Kidney (tissue), 14 donors: ENCODE data around the gene ROR1. TPM values are rescaled to one million over a fixed set of nuclear protein-coding genes. Genes with fewer than 3 reads are reported as not detected.

Experiments used
- DNase-seq, 5 donors: peaks; one replicate each; pipeline ENCODE4 v3.0.0-alpha.2; 2013 to 2020
- FAIRE-seq: peaks from 2 replicates; lab custom pipeline; 2012; peaks lifted over from hg19 to GRCh38; lab: Jason Lieb, UNC
- H3K27ac ChIP-seq, 2 donors: one replicate each; pipeline ENCODE4 v1.7.0; 2013; ENCODE audit warnings: low read depth in 2 of 2, low read length in 2 of 2, inconsistent platforms in 1 of 2
- H3K27me3 ChIP-seq: one replicate; pipeline ENCODE4 v1.7.1; 2013; ENCODE audit warnings: low read length, inconsistent platforms; ENCODE audit not compliant: control insufficient read depth, insufficient read depth
- H3K36me3 ChIP-seq, 3 donors: one replicate each; pipeline versions ENCODE4 v1.7.0 to v1.7.1; 2013; ENCODE audit warnings: low read length in 3 of 3, control low read depth in 1 of 3, inconsistent platforms in 1 of 3; ENCODE audit not compliant: insufficient read depth in 3 of 3, control insufficient read depth in 2 of 3
- H3K4me1 ChIP-seq, 3 donors: one replicate each; pipeline versions ENCODE4 v1.7.0 to v1.7.1; 2013; ENCODE audit warnings: low read length in 3 of 3, inconsistent platforms in 1 of 3, low read depth in 1 of 3; ENCODE audit not compliant: control insufficient read depth in 2 of 3, insufficient read depth in 2 of 3
- H3K4me3 ChIP-seq, 3 donors: one replicate each; pipeline versions ENCODE4 v1.7.0 to v1.8.1; 2013; ENCODE audit warnings: low read length in 3 of 3, control low read depth in 1 of 3, inconsistent platforms in 1 of 3
- H3K9ac ChIP-seq, 3 donors: one replicate each; pipeline versions ENCODE4 v1.7.0 to v1.7.1; 2013; ENCODE audit warnings: low read length in 3 of 3, control low read depth in 1 of 3, inconsistent platforms in 1 of 3
- H3K9me3 ChIP-seq, 3 donors: one replicate each; pipeline versions ENCODE4 v1.7.0 to v1.7.1; 2013; ENCODE audit warnings: low read length in 3 of 3, control low read depth in 1 of 3, inconsistent platforms in 1 of 3; ENCODE audit not compliant: control insufficient read depth in 2 of 3, insufficient read depth in 1 of 3
- intact Hi-C: fragments of 100-400 bp; cut with DNase I; formaldehyde crosslinking; loops from one replicate; pipeline ENCODE4 v1.11.1; 2022
- polyA plus RNA-seq: library from polyadenylated mRNA; stranded (reverse); fragments of 350-450 nt; fragmentation: Illumina TruSeq; extraction: RNeasy Lipid Tissue Mini Kit (QIAGEN cat#74804); gene quantifications from one replicate; pipeline ENCODE4 v1.2.3, GENCODE V29; 2014; ENCODE audit warnings: low read depth, low replicate concordance; ENCODE audit not compliant: insufficient read depth
- total RNA-seq: library from RNA; stranded (reverse); fragmentation: NEBNext Ultra II Directional; extraction: Animal tissue kit (Norgen Biotek cat#: 25700); gene quantifications from one replicate; pipeline ENCODE4 v1.2.1, GENCODE V29; 2021
- TF ChIP-seq, protein P1 (sequence below): IDR thresholded peaks from 3 replicates; pipeline ENCODE4 v1.5.1; 2012; ENCODE audit warnings: mild to moderate bottlenecking, moderate library complexity, borderline replicate concordance; ENCODE audit not compliant: insufficient read depth; ENCODE audit errors: extremely low read depth
- donor health status: control.
- donor health status: control.
- donor health status: control.
- donor health status: control.
- donor health status: control.
- donor health status: DM: yes; HTN: yes; CAD: no.
- donor health status: Normal renal cell carcinoma (clear cell type).

The ROR1 gene
- total and polyA plus RNA-seq, 2 donors from 2014 or later, result 0.77 to 8.0 TPM

DNA sequence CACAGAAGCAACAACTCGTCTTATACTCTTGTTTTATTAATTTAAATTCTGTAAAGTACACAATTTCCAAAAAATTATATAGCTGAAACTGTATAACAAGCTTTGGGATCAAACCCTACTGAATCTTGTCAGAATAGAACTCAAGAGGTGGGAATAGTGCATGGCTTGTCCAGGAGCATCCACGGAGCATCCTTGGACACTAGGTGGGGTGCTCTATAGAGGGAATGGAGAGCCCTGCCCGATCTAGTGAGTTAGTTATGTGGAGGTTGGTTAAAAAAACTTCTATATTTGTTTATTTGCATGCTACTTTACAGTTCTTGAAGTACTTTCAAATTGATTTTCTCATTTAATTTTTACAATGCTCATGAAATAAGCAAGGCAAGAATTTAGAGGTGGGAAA, 28.3 kb downstream of the ROR1 start:
- intact Hi-C loops, result no loop called here
- Histone ChIP-seq H3K4me1 (peaks cover 0 to 7% (median 2%) of the 10 kb centered on the region in 3 donors), H3K9ac (no peak overlapping the region), H3K4me3 (no peak overlapping the region), H3K9me3 (no peaks in the 10 kb centered on the region), H3K27ac (no peak overlapping the region), H3K27me3 (no peaks in the 10 kb centered on the region), H3K36me3 (no peaks in the 10 kb centered on the region)
- DNase-seq (no peak), FAIRE-seq (no peak)
- TF ChIP-seq, protein P1, sequence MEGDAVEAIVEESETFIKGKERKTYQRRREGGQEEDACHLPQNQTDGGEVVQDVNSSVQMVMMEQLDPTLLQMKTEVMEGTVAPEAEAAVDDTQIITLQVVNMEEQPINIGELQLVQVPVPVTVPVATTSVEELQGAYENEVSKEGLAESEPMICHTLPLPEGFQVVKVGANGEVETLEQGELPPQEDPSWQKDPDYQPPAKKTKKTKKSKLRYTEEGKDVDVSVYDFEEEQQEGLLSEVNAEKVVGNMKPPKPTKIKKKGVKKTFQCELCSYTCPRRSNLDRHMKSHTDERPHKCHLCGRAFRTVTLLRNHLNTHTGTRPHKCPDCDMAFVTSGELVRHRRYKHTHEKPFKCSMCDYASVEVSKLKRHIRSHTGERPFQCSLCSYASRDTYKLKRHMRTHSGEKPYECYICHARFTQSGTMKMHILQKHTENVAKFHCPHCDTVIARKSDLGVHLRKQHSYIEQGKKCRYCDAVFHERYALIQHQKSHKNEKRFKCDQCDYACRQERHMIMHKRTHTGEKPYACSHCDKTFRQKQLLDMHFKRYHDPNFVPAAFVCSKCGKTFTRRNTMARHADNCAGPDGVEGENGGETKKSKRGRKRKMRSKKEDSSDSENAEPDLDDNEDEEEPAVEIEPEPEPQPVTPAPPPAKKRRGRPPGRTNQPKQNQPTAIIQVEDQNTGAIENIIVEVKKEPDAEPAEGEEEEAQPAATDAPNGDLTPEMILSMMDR, result no peak

DNA sequence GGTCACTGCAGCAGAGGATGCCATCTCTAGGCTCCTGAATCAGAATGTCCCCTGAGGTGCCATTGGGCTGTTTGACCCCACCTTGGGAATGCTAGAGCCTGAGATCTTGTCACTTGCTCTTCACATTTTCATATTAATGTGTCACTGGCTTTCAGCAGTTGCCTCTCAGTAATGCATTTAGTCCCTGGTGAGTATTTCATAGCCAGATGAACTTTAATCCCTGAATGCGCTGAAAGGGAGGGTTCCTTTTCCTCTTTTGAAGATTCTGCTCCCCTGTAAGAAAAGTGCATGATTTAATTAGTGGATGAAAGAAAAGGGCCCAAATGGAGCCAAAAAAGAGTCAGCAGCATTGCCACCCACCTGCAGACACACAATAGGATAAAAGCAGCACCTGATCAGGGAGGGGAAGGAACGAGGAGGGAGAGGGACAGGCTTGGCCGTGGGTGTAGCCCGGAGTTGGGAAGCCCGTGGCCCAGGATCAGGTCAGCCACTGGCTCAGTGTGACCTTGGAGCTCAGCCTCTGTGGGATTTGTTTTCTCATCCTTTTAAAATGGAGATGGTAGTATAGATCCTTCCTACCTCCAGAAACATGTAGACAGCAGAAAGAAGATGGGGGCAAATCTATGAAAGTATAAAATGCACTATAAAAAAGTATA, 31.1 kb downstream of the ROR1 start:
- DNase-seq, result no peak
- no peak for FAIRE-seq
- H3K4me3 ChIP-seq, result no peak overlapping the region
- H3K27me3 ChIP-seq, result no peaks in the 10 kb centered on the region
- TF ChIP-seq, protein P1, result no peak
- H3K36me3 ChIP-seq, result no peaks in the 10 kb centered on the region
- H3K9ac ChIP-seq, result no peak overlapping the region
- peaks cover 0 to 7% (median 2%) of the 10 kb centered on the region in 3 donors for H3K4me1 ChIP-seq
- intact Hi-C loops, result no loop called here
- no peak overlapping the region for H3K27ac ChIP-seq
- peaks cover 0 to 5% (median 0%) of the 10 kb centered on the region in 3 donors for H3K9me3 ChIP-seq

DNA sequence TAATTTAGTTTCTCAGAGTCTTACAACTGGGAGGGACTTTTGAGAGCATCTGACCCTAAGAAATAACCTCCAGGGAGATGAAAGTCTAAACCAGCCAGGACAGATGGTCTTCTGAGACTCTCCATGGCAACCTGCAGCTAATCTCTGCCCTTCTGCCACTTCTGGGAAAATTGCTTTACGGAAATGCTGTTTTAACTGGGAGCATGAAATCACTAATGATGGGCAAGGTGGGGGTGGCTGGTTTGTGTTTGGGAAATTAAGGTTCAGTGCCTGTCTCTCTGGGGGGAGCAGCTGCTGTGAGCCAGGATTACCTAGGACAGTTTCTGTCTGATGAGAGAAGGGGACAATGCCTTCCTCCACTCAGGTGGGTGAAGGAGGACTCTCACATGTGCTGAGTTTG, 33.2 kb downstream of the ROR1 start:
- intact Hi-C loops, result no loop called here
- no peaks in the 10 kb centered on the region for H3K27me3 ChIP-seq
- FAIRE-seq, result no peak
- no peak overlapping the region for H3K9ac ChIP-seq
- TF ChIP-seq, protein P1, result no peak
- DNase-seq, result no peak
- no peaks in the 10 kb centered on the region for H3K36me3 ChIP-seq
- no peak overlapping the region for H3K4me3 ChIP-seq
- peaks cover 0 to 5% (median 0%) of the 10 kb centered on the region in 3 donors for H3K9me3 ChIP-seq
- peaks cover 4 to 18% (median 7%) of the 10 kb centered on the region in 3 donors for H3K4me1 ChIP-seq
- no peak overlapping the region for H3K27ac ChIP-seq
